Left lung (tissue), 10 donors: ENCODE measurements around the gene WDR49. TPM values are rescaled to one million over a fixed set of nuclear protein-coding genes. Genes with fewer than 3 reads are reported as not detected.
A peak's percentile ranks its signal among the peaks of the same experiment; 100 is the strongest.

Source experiments
- ATAC-seq: fragments of 200-7000 bp; cut with Tn5 transposase; one replicate; pipeline ENCODE4 v1.9.1; 2020; ENCODE audit warnings: moderate library complexity
- DNase-seq, 4 donors: peaks; one replicate each; pipeline ENCODE4 v3.0.0-alpha.2; 2013 to 2020
- H3K27ac ChIP-seq, 2 donors: fragments of 200-600 bp; sonication (generic) in 1 of 2; one replicate each; pipeline versions ENCODE4 v1.5.0 to v1.8.0; 2020 to 2021
- H3K27me3 ChIP-seq, 2 donors: fragments of 200-600 bp; sonication (generic) in 1 of 2; one replicate each; pipeline versions ENCODE4 v1.5.0 to v1.8.0; 2020 to 2021
- H3K36me3 ChIP-seq, 2 donors: fragments of 200-600 bp; sonication (generic) in 1 of 2; one replicate each; pipeline versions ENCODE4 v1.5.0 to v1.8.0; 2020 to 2021
- H3K4me1 ChIP-seq, 2 donors: fragments of 200-600 bp; one replicate each; pipeline ENCODE4 v1.8.0; 2021
- H3K4me3 ChIP-seq, 2 donors: fragments of 200-600 bp; sonication (generic) in 1 of 2; one replicate each; pipeline versions ENCODE4 v1.5.0 to v1.8.0; 2020 to 2021; ENCODE audit warnings: mild to moderate bottlenecking in 1 of 2
- H3K9me3 ChIP-seq, 2 donors: fragments of 200-600 bp; sonication (generic) in 1 of 2; one replicate each; pipeline versions ENCODE4 v1.5.0 to v1.8.0; 2020 to 2021
- CTCF ChIP-seq, 2 donors: fragments of 200-600 bp; sonication (generic) in 1 of 2; IDR thresholded peaks; one replicate each; pipeline versions ENCODE4 v1.5.0 to v1.8.0; 2021; ENCODE audit warnings: antibody characterized with exemption in 2 of 2
- intact Hi-C, 2 donors: fragments of 100-400 bp; cut with DNase I; formaldehyde crosslinking; loops; one replicate each; pipeline versions ENCODE4 v1.11.2 to v1.14.2; 2022
- polyA plus RNA-seq, 6 donors: library from polyadenylated mRNA; unstranded; fragments of 120-200 nt; gene quantifications; one replicate each; pipeline ENCODE4 v1.2.1, GENCODE V29; 2013; ENCODE audit not compliant: insufficient read length in 6 of 6
- total RNA-seq, 2 donors: library from RNA; stranded (reverse); fragmentation: NEBNext Ultra II Directional; extraction: Animal tissue kit (Norgen Biotek cat#: 25700); gene quantifications; one replicate each; pipeline ENCODE4 v1.2.1, GENCODE V29; 2021
- donor health status: DM: no; HTN: yes; CAD: no.
- donor health status: DM: no; HTN: no; CAD: no.

The WDR49 gene
- total and polyA plus RNA-seq, 8 donors, result 0.99 to 6.0 (median 2.5) TPM

GRCh38 chr3:167669699-167670098 is 16.0 kb upstream of the WDR49 start:
- intact Hi-C loops, result no loop called here
- Histone ChIP-seq H3K9me3 (no peaks in the 10 kb centered on the region), H3K4me1 (no peaks in the 10 kb centered on the region), H3K4me3 (no peak overlapping the region), H3K27ac (no peak overlapping the region), H3K27me3 (no peaks in the 10 kb centered on the region), H3K36me3 (peaks cover 0 to 19% of the 10 kb centered on the region in 2 donors)
- TF ChIP-seq CTCF (IDR thresholded peaks at IDR 0.05), result no peak
- no peak for ATAC-seq
- peak in 2 of 4 donors; percentile 13 to 25 for DNase-seq

GRCh38 chr3:167668651-167669050 is 14.9 kb upstream of the WDR49 start:
- no peak for TF ChIP-seq CTCF (IDR thresholded peaks at IDR 0.05)
- Histone ChIP-seq H3K4me3 (no peak overlapping the region), H3K27me3 (no peaks in the 10 kb centered on the region), H3K9me3 (no peaks in the 10 kb centered on the region), H3K36me3 (peaks cover 0 to 10% of the 10 kb centered on the region in 2 donors), H3K4me1 (no peaks in the 10 kb centered on the region), H3K27ac (no peak overlapping the region)
- ATAC-seq, result no peak
- intact Hi-C loops, result no loop called here
- DNase-seq, result no peak

GRCh38 chr3:167666563-167666962 is 12.8 kb upstream of the WDR49 start:
- Histone ChIP-seq H3K27ac (no peak overlapping the region), H3K36me3 (no peaks in the 10 kb centered on the region), H3K9me3 (no peaks in the 10 kb centered on the region), H3K4me1 (no peaks in the 10 kb centered on the region), H3K4me3 (no peak overlapping the region), H3K27me3 (no peaks in the 10 kb centered on the region)
- ATAC-seq (no peak), DNase-seq (no peak)
- TF ChIP-seq CTCF (IDR thresholded peaks at IDR 0.05), result no peak
- intact Hi-C loops, result no loop called here

GRCh38 chr3:167662919-167663400 is 9.2 kb upstream of the WDR49 start:
- no peak for DNase-seq
- Histone ChIP-seq H3K4me1 (no peaks in the 10 kb centered on the region), H3K9me3 (no peaks in the 10 kb centered on the region), H3K4me3 (no peak overlapping the region), H3K27me3 (no peaks in the 10 kb centered on the region), H3K27ac (no peak overlapping the region), H3K36me3 (no peaks in the 10 kb centered on the region)
- intact Hi-C loops, result no loop called here
- ATAC-seq, result no peak
- TF ChIP-seq CTCF (IDR thresholded peaks at IDR 0.05), result no peak

- ATAC-seq (no peak), DNase-seq (no peak)
- intact Hi-C loops, result no loop called here
- Histone ChIP-seq H3K4me1 (no peaks in the 10 kb centered on the region), H3K27me3 (no peaks in the 10 kb centered on the region), H3K27ac (no peak overlapping the region), H3K4me3 (no peak overlapping the region), H3K36me3 (no peaks in the 10 kb centered on the region), H3K9me3 (no peaks in the 10 kb centered on the region)
- TF ChIP-seq CTCF (IDR thresholded peaks at IDR 0.05), result no peak
Observed at GRCh38 chr3:167657684-167658225, 4.0 kb upstream of the WDR49 start.
